GM13976 (cell line): ENCODE data around the gene CNOT1.
"Not testable (repeated sequence)": the region's sequence is repeated elsewhere in the genome, so short reads cannot be mapped to it uniquely, and the experiment has no call there.

Experiments used
- DNase-seq: peaks from one replicate; pipeline ENCODE4 v3.0.0; 2012; ENCODE audit warnings: low spot score
- CTCF ChIP-seq: IDR thresholded peaks from 2 replicates; pipeline ENCODE4 v1.5.1; 2012; ENCODE audit warnings: borderline replicate concordance, mild to moderate bottlenecking; ENCODE audit not compliant: insufficient read depth; ENCODE audit errors: extremely low read depth, missing control alignments, control extremely low read depth
- in situ Hi-C: fragments of 300-500 bp; cut with MboI; formaldehyde crosslinking; loops from one replicate; pipeline ENCODE4 v1.12.0; 2022; ENCODE audit warnings: low sequenced_read_pairs, mixed read lengths, inconsistent platforms; ENCODE audit not compliant: unreplicated experiment

Gene CNOT1

GRCh38 chr16:58628845-58629732, 537 bp downstream of the CNOT1 start:
- no peak for TF ChIP-seq CTCF
- in situ Hi-C loops: no loop called here
- DNase-seq: peak; percentile 41

GRCh38 chr16:58624209-58624608, 5.4 kb downstream of the CNOT1 start:
- TF ChIP-seq CTCF: no peak
- in situ Hi-C loops: no loop called here
- DNase-seq: no peak

GRCh38 chr16:58620396-58620795, 9.2 kb downstream of the CNOT1 start:
- no peak for DNase-seq
- in situ Hi-C loops: no loop called here
- TF ChIP-seq CTCF: no peak

GRCh38 chr16:58615280-58615679, 14.3 kb downstream of the CNOT1 start:
- in situ Hi-C loops: no loop called here
- DNase-seq: no peak
- TF ChIP-seq CTCF: no peak

GRCh38 chr16:58614860-58615259, 14.8 kb downstream of the CNOT1 start:
- TF ChIP-seq CTCF: no peak
- no peak for DNase-seq
- in situ Hi-C loops: no loop called here

- in situ Hi-C loops: no loop called here
- no peak for TF ChIP-seq CTCF
- no peak for DNase-seq
Observed at GRCh38 chr16:58614212-58614611, 15.4 kb downstream of the CNOT1 start.

GRCh38 chr16:58612965-58613364, 16.7 kb downstream of the CNOT1 start:
- not testable (repeated sequence) for DNase-seq

More at GRCh38 chr16:58612965-58613364, 16.7 kb downstream of the CNOT1 start:
- in situ Hi-C loops: not testable (repeated sequence)
